KMS-11 (cell line): ENCODE data around the gene SORD.

ENCODE experiments used
- H2AFZ ChIP-seq: fragments of 200-600 bp; sonication (generic); 2 replicates; pipeline ENCODE4 v1.6.1; 2016; ENCODE audit warnings: antibody characterized with exemption, mixed run types, low read depth
- H3K27ac ChIP-seq: fragments of 200-600 bp; sonication (generic); 2 replicates; pipeline ENCODE4 v1.6.1; 2016; ENCODE audit warnings: mild to moderate bottlenecking, mixed run types
- H3K27me3 ChIP-seq: fragments of 200-600 bp; sonication (generic); 2 replicates; pipeline ENCODE4 v1.6.1; 2017; ENCODE audit warnings: mild to moderate bottlenecking, low read depth, mixed run types, moderate library complexity; ENCODE audit not compliant: insufficient read depth
- H3K36me3 ChIP-seq: fragments of 200-600 bp; sonication (generic); 2 replicates; pipeline ENCODE4 v1.6.1; 2017; ENCODE audit warnings: mild to moderate bottlenecking, mixed run types; ENCODE audit not compliant: insufficient read depth
- H3K4me1 ChIP-seq: fragments of 200-600 bp; sonication (generic); 2 replicates; pipeline ENCODE4 v1.6.1; 2016; ENCODE audit warnings: mild to moderate bottlenecking, low read depth, mixed run types; ENCODE audit not compliant: poor library complexity, severe bottlenecking
- H3K4me2 ChIP-seq: fragments of 200-600 bp; sonication (generic); 2 replicates; pipeline ENCODE4 v1.7.0; 2016; ENCODE audit warnings: mild to moderate bottlenecking, mixed run types
- H3K4me3 ChIP-seq: fragments of 200-600 bp; sonication (generic); IDR thresholded peaks from 2 replicates; pipeline ENCODE4 v1.6.1; 2017; ENCODE audit warnings: low read depth, low read length, mixed read lengths; ENCODE audit not compliant: insufficient read depth
- H3K79me2 ChIP-seq: fragments of 200-600 bp; sonication (generic); 2 replicates; pipeline ENCODE4 v1.6.1; 2016; ENCODE audit warnings: low read depth, mixed run types; ENCODE audit not compliant: insufficient read depth
- H3K9ac ChIP-seq: fragments of 200-600 bp; sonication (generic); 2 replicates; pipeline ENCODE4 v1.6.1; 2016; ENCODE audit warnings: mild to moderate bottlenecking, mixed run types
- H4K20me1 ChIP-seq: fragments of 200-600 bp; sonication (generic); 2 replicates; pipeline ENCODE4 v1.6.1; 2016; ENCODE audit warnings: mild to moderate bottlenecking, mixed run types; ENCODE audit not compliant: insufficient read depth
- CTCF ChIP-seq: fragments of 200-600 bp; sonication (generic); conservative IDR thresholded peaks from 2 replicates; pipeline ENCODE4 v1.6.1; 2017; ENCODE audit warnings: low read depth, mild to moderate bottlenecking, antibody characterized with exemption, low read length, moderate library complexity, mixed read lengths

Gene SORD

DNA sequence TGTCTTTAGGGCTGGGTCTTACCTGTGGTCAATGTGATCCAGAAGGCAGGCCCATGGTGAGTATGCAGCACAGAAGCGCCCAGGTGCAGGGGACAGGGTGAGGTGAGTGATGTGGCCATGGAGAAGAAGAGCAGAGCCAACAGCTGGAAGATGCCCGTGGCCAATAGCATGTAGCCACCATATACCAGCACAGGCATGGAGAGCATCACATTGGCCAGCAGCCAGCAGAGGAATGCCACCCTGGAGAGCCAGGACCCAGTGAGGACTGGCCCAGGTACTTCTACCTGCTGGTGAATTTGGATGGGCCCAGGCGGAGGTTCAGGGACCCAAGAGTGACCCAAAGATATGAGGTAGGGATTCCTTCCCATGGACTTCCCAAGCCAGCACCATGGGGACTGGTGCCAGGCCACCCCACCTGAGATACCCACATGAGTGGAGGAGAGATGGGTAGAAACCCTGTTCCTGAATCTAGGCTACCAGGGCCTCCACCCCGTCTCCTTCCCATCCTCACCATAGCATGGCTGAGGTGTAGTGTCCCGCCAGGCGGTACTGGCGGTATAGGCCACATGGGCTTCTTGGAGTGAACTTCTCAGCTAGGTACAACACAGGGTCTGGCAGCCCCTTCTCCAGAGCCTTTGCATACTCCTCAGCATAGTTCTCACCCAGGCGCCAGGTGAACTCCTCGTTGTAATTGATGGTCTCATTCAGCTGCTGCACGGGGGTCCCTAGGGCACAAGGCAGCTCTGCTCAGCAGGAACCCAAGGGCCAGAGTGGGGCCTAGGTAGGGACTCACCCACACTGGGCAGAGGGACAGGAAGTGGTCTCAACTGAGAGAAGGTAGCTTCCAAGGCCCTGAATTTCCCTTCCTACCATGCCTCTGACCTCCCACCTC, 97.3 kb downstream of the SORD start:
- Histone ChIP-seq H3K36me3 (no peaks in the 10 kb centered on the region), H4K20me1 (no peaks in the 10 kb centered on the region), H3K4me3 (no peak overlapping the region), H3K4me1 (no peaks in the 10 kb centered on the region), H3K79me2 (no peaks in the 10 kb centered on the region), H3K9ac (no peak overlapping the region), H3K27ac (no peak overlapping the region), H3K27me3 (peaks cover 1% of the 10 kb centered on the region; the same call in 1 of the 2 replicates), H3K4me2 (no peak overlapping the region), H2AFZ (no peak overlapping the region)
- TF ChIP-seq CTCF = no peak

DNA sequence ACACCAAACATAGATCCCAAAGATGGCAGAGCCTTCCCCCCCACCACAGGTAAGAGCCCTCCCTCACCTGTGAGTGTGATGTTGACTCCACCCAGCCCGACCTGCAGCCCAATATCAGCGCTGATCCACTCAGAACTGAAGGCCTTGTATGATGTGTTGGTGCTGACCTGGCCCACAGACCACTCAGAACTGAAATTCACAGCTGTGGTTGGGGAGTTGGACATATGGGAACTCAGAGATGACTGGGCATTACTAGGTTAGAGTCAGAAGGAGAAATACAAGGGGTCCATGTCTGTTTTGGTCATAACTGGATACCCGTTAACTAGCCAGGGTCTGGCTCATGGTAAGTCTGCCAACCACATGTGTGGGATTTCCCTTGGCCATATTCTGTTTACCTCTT, 98.0 kb downstream of the SORD start:
- no peak overlapping the region for H3K27ac ChIP-seq
- no peak overlapping the region for H3K9ac ChIP-seq
- H2AFZ ChIP-seq = no peak overlapping the region
- no peak overlapping the region for H3K4me3 ChIP-seq
- H3K4me2 ChIP-seq = no peak overlapping the region
- no peaks in the 10 kb centered on the region for H4K20me1 ChIP-seq
- H3K79me2 ChIP-seq = no peaks in the 10 kb centered on the region
- no peaks in the 10 kb centered on the region for H3K36me3 ChIP-seq
- H3K27me3 ChIP-seq = no peaks in the 10 kb centered on the region
- H3K4me1 ChIP-seq = no peaks in the 10 kb centered on the region
- no peak for TF ChIP-seq CTCF

DNA sequence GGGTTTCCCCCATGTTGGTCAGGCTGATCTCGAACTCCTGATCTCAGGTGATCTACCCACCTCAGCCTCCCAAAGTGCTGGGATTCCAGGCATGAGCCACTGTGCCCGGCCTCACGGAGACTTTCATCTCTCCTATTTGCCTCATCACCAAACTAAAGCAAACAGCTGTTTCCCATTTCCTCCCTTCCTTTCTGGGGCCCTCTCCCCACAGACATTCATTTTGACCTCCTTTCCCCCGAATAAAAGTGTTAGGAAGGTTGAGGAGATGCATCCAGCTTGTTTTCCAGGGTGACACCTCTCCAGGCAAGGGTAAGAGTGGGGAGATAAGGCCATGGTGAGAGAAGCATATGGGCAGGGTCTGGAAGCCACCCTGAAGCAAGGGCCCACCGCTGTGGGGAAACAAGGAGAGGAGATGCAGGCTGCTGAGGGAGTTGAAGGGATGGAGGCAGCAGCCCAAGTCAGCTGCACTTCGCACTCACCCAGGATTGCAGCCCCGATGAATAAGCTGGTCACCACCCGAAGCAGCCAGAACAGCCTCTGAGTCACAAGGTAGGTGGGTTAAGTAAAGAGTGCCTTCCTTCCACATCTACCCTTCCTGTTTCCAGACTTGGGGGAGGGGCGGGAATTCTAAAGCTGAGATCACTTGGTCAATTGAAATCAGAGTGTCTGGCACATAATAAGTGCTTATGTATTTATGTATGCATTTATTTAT, 98.9 kb downstream of the SORD start:
- no peaks in the 10 kb centered on the region for H3K36me3 ChIP-seq
- H3K4me1 ChIP-seq = no peaks in the 10 kb centered on the region
- no peaks in the 10 kb centered on the region for H4K20me1 ChIP-seq
- H3K4me3 ChIP-seq = no peak overlapping the region
- H3K27ac ChIP-seq = no peak overlapping the region
- no peaks in the 10 kb centered on the region for H3K27me3 ChIP-seq
- H2AFZ ChIP-seq = no peak overlapping the region
- no peaks in the 10 kb centered on the region for H3K79me2 ChIP-seq
- TF ChIP-seq CTCF = no peak
- no peak overlapping the region for H3K9ac ChIP-seq
- H3K4me2 ChIP-seq = no peak overlapping the region

GRCh38 chr15:45122719-45123118, 99.7 kb downstream of the SORD start:
- Histone ChIP-seq H2AFZ (no peak overlapping the region), H3K4me3 (no peak overlapping the region), H3K9ac (no peak overlapping the region), H3K4me2 (no peak overlapping the region), H3K36me3 (no peaks in the 10 kb centered on the region), H3K27me3 (no peaks in the 10 kb centered on the region), H3K79me2 (no peaks in the 10 kb centered on the region), H3K4me1 (no peaks in the 10 kb centered on the region), H3K27ac (no peak overlapping the region), H4K20me1 (no peaks in the 10 kb centered on the region)
- no peak for TF ChIP-seq CTCF
